ENCODE data around the gene SYNDIG1.

DNA sequence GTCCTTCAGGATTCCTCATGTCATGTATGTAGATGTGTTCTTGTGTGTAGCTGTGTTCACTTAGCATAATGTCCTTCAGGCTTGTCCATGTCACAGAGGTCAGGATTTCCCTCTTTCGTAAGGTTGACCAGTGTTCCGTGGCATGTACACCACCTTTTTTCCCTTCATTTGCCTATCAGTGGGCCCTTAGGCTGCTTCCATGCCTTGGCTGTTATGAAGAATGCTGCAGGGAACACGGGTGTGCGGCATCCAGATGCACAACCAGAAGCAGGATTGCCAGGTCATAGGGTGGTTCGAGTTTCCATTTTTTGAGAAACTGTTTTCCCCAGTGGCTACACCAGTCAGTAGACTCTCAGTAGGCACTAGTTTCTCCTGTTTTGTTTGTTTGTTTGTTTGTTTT is 29.2 kb downstream of the SYNDIG1 start:
- TF ChIP-seq, protein P1, sequence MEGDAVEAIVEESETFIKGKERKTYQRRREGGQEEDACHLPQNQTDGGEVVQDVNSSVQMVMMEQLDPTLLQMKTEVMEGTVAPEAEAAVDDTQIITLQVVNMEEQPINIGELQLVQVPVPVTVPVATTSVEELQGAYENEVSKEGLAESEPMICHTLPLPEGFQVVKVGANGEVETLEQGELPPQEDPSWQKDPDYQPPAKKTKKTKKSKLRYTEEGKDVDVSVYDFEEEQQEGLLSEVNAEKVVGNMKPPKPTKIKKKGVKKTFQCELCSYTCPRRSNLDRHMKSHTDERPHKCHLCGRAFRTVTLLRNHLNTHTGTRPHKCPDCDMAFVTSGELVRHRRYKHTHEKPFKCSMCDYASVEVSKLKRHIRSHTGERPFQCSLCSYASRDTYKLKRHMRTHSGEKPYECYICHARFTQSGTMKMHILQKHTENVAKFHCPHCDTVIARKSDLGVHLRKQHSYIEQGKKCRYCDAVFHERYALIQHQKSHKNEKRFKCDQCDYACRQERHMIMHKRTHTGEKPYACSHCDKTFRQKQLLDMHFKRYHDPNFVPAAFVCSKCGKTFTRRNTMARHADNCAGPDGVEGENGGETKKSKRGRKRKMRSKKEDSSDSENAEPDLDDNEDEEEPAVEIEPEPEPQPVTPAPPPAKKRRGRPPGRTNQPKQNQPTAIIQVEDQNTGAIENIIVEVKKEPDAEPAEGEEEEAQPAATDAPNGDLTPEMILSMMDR (IDR thresholded peaks at IDR 0.05 in 4 of 5, conservative IDR thresholded peaks at IDR 0.05 in 1 of 5) = no peak
- TF ChIP-seq POLR2A (IDR thresholded peaks at IDR 0.05) = no peak

All from gastrocnemius medialis (tissue), 4 donors.